Common myeloid progenitor, CD34-positive (primary cell): ENCODE measurements around the gene SPATA18.
"Not testable (repeated sequence)": the region's sequence is repeated elsewhere in the genome, so short reads cannot be mapped to it uniquely, and the experiment has no call there.

Source experiments
- CTCF ChIA-PET: fragments of 350-600 bp; sonication (Branson Sonifier 250); formaldehyde crosslinking; loops from one replicate; lab custom pipeline; 2021; ENCODE audit warnings: antibody characterized with exemption; lab: Charles Lee
- POLR2A ChIA-PET: fragments of 350-600 bp; sonication (Branson Sonifier 250); formaldehyde crosslinking; loops from one replicate; lab custom pipeline; 2021; ENCODE audit warnings: antibody characterized with exemption; lab: Charles Lee
- DNase-seq, 3 donors: peaks; one replicate each; pipeline versions ENCODE4 v3.0.0 to v3.0.0-alpha.2; 2013
- H3K27ac ChIP-seq, 2 experiments: 1 replicate in 1 of 2; 2 replicates in 1 of 2; pipeline ENCODE4 v1.7.0; 2013; ENCODE audit warnings: inconsistent platforms in 2 of 2, low read length in 2 of 2, mild to moderate bottlenecking in 2 of 2, low read depth in 1 of 2, moderate library complexity in 1 of 2; ENCODE audit not compliant: severe bottlenecking in 2 of 2, insufficient read depth in 1 of 2, poor library complexity in 1 of 2
- H3K27me3 ChIP-seq, 5 experiments: replicated peaks in 2 of 5; 1 replicate in 3 of 5; 2 replicates in 2 of 5; pipeline versions ENCODE4 v1.6.1 to v1.7.0; 2013; ENCODE audit warnings: low read length in 4 of 5, mild to moderate bottlenecking in 2 of 5, moderate library complexity in 2 of 5, inconsistent platforms in 1 of 5; ENCODE audit not compliant: insufficient read depth in 5 of 5, control insufficient read depth in 4 of 5
- H3K36me3 ChIP-seq, 4 experiments: 1 replicate in 2 of 4; 2 replicates in 2 of 4; pipeline versions ENCODE4 v1.6.1 to v1.7.0; 2013; ENCODE audit warnings: low read length in 3 of 4, control low read depth in 1 of 4, mild to moderate bottlenecking in 1 of 4; ENCODE audit not compliant: control insufficient read depth in 4 of 4, insufficient read depth in 4 of 4
- H3K4me1 ChIP-seq, 4 experiments: 1 replicate in 3 of 4; 2 replicates in 1 of 4; pipeline versions ENCODE4 v1.6.1 to v1.7.1; 2013; ENCODE audit warnings: low read length in 3 of 4, mild to moderate bottlenecking in 3 of 4, control low read depth in 1 of 4, inconsistent platforms in 1 of 4, moderate library complexity in 1 of 4; ENCODE audit not compliant: control insufficient read depth in 4 of 4, insufficient read depth in 4 of 4; ENCODE audit errors: control extremely low read depth in 1 of 4
- H3K4me3 ChIP-seq, 7 experiments: 1 replicate in 4 of 7; 2 replicates in 3 of 7; pipeline versions ENCODE4 v1.5.1 to v1.7.0; 2013; ENCODE audit warnings: mild to moderate bottlenecking in 7 of 7, low read length in 6 of 7, moderate library complexity in 6 of 7, inconsistent platforms in 2 of 7, low read depth in 2 of 7, control low read depth in 1 of 7; ENCODE audit not compliant: insufficient read depth in 4 of 7, control insufficient read depth in 1 of 7; ENCODE audit errors: extremely low read depth in 1 of 7
- H3K9me3 ChIP-seq, 5 experiments: 1 replicate in 4 of 5; 2 replicates in 1 of 5; pipeline versions ENCODE4 v1.6.1 to v1.7.1; 2013; ENCODE audit warnings: low read length in 4 of 5, mild to moderate bottlenecking in 2 of 5, inconsistent platforms in 1 of 5, low read depth in 1 of 5, moderate library complexity in 1 of 5; ENCODE audit not compliant: control insufficient read depth in 4 of 5, insufficient read depth in 2 of 5; ENCODE audit errors: control extremely low read depth in 1 of 5
- WGBS: methylation state at CpG from one replicate; pipeline ENCODE4 v1.1.5; 2013; ENCODE audit not compliant: insufficient coverage; 5-methylcytosine and 5-hydroxymethylcytosine counted together

Gene SPATA18

DNA sequence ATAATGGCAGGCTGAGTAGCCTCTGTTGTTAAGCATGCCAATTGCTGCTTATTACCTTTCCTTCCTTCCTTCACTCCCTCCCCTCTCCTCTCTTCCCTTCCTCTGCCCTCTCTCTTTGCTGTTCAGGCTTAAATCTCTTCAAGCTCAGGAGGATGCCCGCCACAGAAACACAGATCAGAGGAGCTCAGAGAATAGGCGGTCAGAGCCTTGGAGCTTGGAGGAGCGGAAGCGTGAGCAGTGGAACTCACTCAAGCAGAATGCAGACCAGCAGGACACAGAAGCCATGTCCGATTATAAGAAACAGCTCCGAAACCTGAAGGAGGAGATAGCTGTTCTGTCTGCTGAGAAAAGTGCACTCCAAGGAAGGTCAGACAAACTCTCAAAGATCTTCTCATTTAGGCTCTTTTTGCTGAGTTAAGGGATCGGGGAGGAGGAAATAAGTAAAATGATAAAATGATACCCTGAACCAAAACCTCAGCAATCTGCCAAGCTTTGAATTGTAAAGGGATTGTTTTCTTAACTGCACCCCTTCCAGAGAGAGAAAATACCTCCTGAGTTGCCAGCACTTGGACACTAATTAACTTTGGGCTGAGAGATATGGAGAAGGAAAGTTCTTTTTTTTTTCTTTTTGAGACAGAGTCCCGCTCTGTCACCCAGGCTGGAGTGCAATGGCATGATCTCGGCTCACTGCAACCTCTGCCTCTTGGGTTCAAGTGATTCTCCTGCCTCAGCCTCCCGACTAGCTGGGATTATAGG, 20.9 kb downstream of the SPATA18 start:
- WGBS: 72% methylated on average over 7 of the region's 10 CpGs
- CTCF ChIA-PET: interaction anchor here (1.2 kb wide), 1 partner anchor 23 kb away, joined by 3 read pairs; no protein-coding TSS in a partner anchor
- H3K9me3 ChIP-seq: peaks cover 0 to 8% (median 0%) of the 10 kb centered on the region in 5 experiments
- no peak overlapping the region for H3K4me3 ChIP-seq
- POLR2A ChIA-PET: no interaction called here
- no peak for DNase-seq
- peaks cover 12 to 27% (median 13%) of the 10 kb centered on the region in 5 experiments for H3K27me3 ChIP-seq
- no peak overlapping the region for H3K27ac ChIP-seq
- H3K4me1 ChIP-seq: no peaks in the 10 kb centered on the region
- no peaks in the 10 kb centered on the region for H3K36me3 ChIP-seq

DNA sequence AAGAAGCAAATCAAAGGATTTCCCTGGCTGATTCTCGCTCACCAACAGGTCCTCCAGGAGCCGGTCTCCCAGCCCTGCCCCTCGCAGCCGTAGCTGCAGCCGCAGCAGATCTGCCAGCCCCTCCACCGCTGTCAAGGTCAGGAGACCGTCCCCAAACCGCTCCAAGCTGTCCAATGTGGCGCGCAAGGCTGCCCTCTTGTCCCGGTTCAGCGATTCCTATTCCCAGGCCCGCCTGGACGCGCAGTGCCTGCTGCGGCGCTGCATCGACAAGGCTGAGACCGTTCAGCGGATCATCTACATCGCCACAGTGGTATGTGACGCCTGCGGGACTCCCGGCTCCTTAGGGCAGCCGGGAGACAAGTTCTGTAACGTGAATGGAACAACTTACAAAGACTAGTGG, 25.6 kb downstream of the SPATA18 start:
- 6% methylated on average over 16 of the region's 26 CpGs for WGBS
- H3K4me3 ChIP-seq: no peak overlapping the region
- H3K27ac ChIP-seq: no peak overlapping the region
- CTCF ChIA-PET: no interaction called here
- POLR2A ChIA-PET: no interaction called here
- H3K27me3 ChIP-seq: peaks cover 11 to 33% (median 14%) of the 10 kb centered on the region in 5 experiments
- DNase-seq: no peak
- H3K9me3 ChIP-seq: peaks cover 0 to 3% (median 0%) of the 10 kb centered on the region in 5 experiments
- no peaks in the 10 kb centered on the region for H3K4me1 ChIP-seq
- H3K36me3 ChIP-seq: no peaks in the 10 kb centered on the region

DNA sequence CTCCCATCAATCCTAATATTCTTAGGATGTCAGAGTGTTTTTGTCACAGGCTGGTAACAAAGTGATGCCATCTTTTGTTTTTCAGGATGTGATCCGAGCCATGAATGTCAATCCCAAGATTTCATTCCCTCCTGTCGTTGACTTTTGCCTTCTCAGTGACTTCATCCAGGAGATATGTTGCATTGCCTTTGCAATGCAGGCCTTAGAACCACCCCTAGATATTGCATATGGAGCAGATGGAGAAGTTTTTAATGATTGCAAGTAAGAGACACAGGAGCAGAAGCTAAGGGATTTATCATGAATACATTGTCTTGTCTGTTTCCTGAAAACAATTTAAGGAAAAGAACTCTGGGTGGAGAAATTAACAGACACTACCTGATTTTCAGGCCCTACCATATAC, 28.6 kb downstream of the SPATA18 start:
- Histone ChIP-seq H3K4me1 (no peaks in the 10 kb centered on the region), H3K27me3 (peaks cover 8 to 29% (median 14%) of the 10 kb centered on the region in 5 experiments), H3K9me3 (peaks cover 0 to 3% (median 0%) of the 10 kb centered on the region in 5 experiments), H3K36me3 (no peaks in the 10 kb centered on the region), H3K27ac (no peak overlapping the region), H3K4me3 (no peak overlapping the region)
- CTCF ChIA-PET: no interaction called here
- POLR2A ChIA-PET: no interaction called here
- no peak for DNase-seq
- WGBS: 75% methylated on average over 1 of the region's 2 CpGs

GRCh38 chr4:52081216-52081615, 30.1 kb downstream of the SPATA18 start:
- no peak for DNase-seq
- Histone ChIP-seq H3K4me3 (no peak overlapping the region), H3K9me3 (peaks cover 0 to 3% (median 0%) of the 10 kb centered on the region in 5 experiments), H3K27ac (no peak overlapping the region), H3K36me3 (no peaks in the 10 kb centered on the region), H3K27me3 (peaks cover 4 to 18% (median 10%) of the 10 kb centered on the region in 5 experiments), H3K4me1 (no peaks in the 10 kb centered on the region)
- POLR2A ChIA-PET: no interaction called here
- CTCF ChIA-PET: no interaction called here

GRCh38 chr4:52086425-52086824, 35.3 kb downstream of the SPATA18 start:
- POLR2A ChIA-PET, CTCF ChIA-PET: not testable (repeated sequence)
- no CpG with 5 or more reads among the region's 1 CpG for WGBS

DNA sequence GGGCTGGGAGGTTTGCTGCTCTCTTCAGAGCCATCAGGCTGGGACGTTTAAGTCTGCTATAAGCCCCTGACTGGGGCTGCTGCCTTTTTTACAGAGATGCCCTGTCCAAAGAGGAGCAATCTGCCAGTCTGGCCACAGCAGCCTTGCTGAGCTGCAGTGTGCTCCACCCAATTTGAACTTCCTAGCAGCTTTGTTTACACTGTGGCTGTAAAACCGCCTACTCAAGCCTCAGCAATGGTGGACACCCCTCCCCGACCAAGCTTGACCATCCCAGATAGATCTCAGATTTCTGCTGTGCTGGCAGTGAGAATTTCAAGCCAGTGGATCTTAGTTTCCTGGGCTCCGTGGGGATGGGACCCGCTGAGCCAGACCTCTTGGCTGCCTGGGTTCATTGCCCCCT, 40.7 kb downstream of the SPATA18 start:
- Histone ChIP-seq H3K9me3 (no peaks in the 10 kb centered on the region), H3K27ac (no peak overlapping the region), H3K4me3 (no peak overlapping the region), H3K36me3 (no peaks in the 10 kb centered on the region), H3K27me3 (no peaks in the 10 kb centered on the region), H3K4me1 (no peaks in the 10 kb centered on the region)
- ChIA-PET POLR2A (no interaction called here), CTCF (no interaction called here)
- 79% methylated on average over 5 of the region's 5 CpGs for WGBS
- DNase-seq: no peak

More at GRCh38 chr4:52086425-52086824, 35.3 kb downstream of the SPATA18 start:
- not testable (repeated sequence) for DNase-seq, H3K9me3 ChIP-seq, H3K27ac ChIP-seq, H3K27me3 ChIP-seq, H3K4me1 ChIP-seq, H3K4me3 ChIP-seq, H3K36me3 ChIP-seq

DNA sequence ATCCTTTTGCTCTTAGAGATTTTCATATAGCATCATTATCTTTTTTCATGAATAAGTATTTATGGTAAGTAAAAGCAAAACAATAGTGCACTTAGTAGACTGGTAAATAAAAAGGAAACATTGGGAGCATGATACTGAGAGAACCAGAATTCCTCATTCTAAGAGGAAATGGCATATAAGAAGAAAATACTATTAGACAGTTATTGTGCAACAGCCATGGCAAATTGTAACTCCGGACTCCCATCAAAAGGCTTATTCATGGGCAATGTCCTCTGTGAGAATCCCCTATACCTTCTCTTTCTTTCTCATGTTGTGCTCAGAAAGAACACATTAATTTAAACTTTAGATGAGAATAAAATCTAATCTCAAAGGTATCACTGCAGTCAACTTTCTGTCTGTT, 42.4 kb downstream of the SPATA18 start:
- CTCF ChIA-PET: no interaction called here
- H3K9me3 ChIP-seq: no peaks in the 10 kb centered on the region
- no peak overlapping the region for H3K4me3 ChIP-seq
- no peak for DNase-seq
- POLR2A ChIA-PET: no interaction called here
- WGBS: no CpG with 5 or more reads among the region's 1 CpG
- H3K36me3 ChIP-seq: no peaks in the 10 kb centered on the region
- H3K27ac ChIP-seq: no peak overlapping the region
- no peaks in the 10 kb centered on the region for H3K4me1 ChIP-seq
- H3K27me3 ChIP-seq: no peaks in the 10 kb centered on the region
